ENCODE measurements around the gene GPX7. TPM values are rescaled to one million over a fixed set of nuclear protein-coding genes. Genes with fewer than 3 reads are reported as not detected.
A peak's percentile ranks its signal among the peaks of the same experiment; 100 is the strongest.

Gene GPX7
- total RNA-seq, 1 donor from 2014 or later: 20.9 TPM

GRCh38 chr1:52629667-52630066, 27.5 kb downstream of the GPX7 start:
- TF ChIP-seq CTCF (IDR thresholded peaks at IDR 0.05): no peak
- H3K4me3 Mint-ChIP-seq: no peak overlapping the region
- DNase-seq (no peak), ATAC-seq (ENCODE audit: low read depth) (no peak)
- no peaks in the 10 kb centered on the region for H3K27me3 Mint-ChIP-seq
- ChIA-PET CTCF (no interaction called here), POLR2A (interaction anchor here (0.6 kb wide), 1 partner anchor 59 kb away, joined by 3 read pairs; no protein-coding TSS in a partner anchor)
- peaks cover 76% of the 10 kb centered on the region for H3K4me1 Mint-ChIP-seq
- peaks cover 27% of the 10 kb centered on the region for H3K36me3 Mint-ChIP-seq (ENCODE audit: low read depth)
- H3K27ac Mint-ChIP-seq: no peak overlapping the region
- intact Hi-C loops (cut with micrococcal nuclease): loop anchor here (10.0 kb wide), 1 partner anchor 1125 kb away; no protein-coding TSS in a partner anchor
- no peaks in the 10 kb centered on the region for H3K9me3 Mint-ChIP-seq

DNA sequence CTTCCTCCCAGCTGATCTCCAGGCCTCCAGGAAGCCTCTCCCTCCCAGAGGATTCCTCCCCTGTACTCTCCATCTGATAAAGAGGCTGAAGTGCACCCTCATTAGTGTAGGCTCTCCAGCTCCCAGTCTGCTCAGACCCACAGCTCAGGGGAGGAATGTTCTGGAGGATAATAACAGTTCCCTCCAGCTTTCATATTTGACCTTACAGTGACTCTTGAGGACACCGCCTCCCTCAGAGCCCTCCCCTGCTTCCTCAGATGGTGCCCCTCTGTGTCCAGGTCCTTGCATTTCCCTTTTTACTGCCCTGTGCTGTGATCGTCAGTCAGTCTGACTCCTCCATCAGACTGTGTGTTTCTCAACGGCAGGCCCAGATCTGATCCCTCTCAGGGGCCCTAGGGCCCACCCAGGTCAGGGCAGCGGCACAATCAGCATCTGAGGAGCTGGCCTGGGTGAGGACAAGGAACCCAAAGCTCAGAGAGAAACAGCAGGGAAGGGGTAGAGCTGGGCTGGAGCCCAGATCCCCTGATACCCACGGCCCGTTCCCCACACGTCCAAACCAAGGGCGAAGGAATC, 29.7 kb downstream of the GPX7 start:
- Mint-ChIP-seq H3K9me3 (no peaks in the 10 kb centered on the region), H3K4me3 (peak overlapping the region; percentile 88), H3K36me3 (ENCODE audit: low read depth) (peaks cover 28% of the 10 kb centered on the region), H3K4me1 (peaks cover 81% of the 10 kb centered on the region), H3K27me3 (no peaks in the 10 kb centered on the region), H3K27ac (peak overlapping the region; percentile 91)
- CTCF ChIA-PET: interaction anchor here (1.2 to 4.8 kb wide), 5 partner anchors 15 to 123 kb away, joined by 3 to 23 read pairs (median 6); partner anchors contain the start of gene TUT4
- intact Hi-C loops (cut with micrococcal nuclease): loop anchor here (1.0 to 10.0 kb wide), 2 partner anchors 34 to 1127 kb away; no protein-coding TSS in a partner anchor
- POLR2A ChIA-PET: interaction anchor here (0.5 to 8.3 kb wide), 24 partner anchors 9 to 575 kb away, joined by 3 to 163 read pairs (median 8); partner anchors contain the start of genes BTF3L4, ORC1, PRPF38A and TUT4
- no peak for ATAC-seq (ENCODE audit: low read depth)
- peak; percentile 30 for DNase-seq
- TF ChIP-seq CTCF (IDR thresholded peaks at IDR 0.05): no peak

DNA sequence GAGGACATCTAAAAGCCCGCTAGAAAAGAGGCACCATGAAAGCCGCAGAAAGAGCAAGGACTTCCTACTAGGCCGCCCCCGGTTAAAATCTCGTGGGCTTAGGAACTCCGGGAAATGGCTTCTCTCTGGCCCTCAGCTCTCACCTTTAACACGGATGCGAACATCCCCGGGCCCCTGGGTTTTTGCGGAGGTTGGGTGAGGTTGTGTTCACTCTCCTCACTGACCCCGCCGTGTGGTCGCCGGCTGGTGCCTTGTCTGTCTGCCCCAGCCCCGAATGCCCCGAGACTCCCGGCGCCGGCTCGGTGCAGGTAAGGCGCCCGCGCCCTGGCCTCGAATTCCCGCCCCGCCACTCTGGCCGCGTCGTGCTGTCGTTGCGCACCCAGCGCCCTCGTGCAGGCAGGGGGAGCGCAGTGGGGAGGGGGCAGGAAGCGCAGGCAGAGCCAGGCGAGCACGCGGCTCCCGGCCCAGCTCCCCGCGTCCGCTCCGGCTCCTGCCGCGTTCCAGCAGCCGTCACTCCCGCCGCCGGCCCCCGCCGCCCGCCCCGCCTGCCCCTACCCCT, 30.6 kb downstream of the GPX7 start, which contains the start of gene SHISAL2A:
Gene SHISAL2A, plus strand, starts transcription at position 437 of the 559 bp plus-strand sequence. CDS start 326 bp downstream, outside the sequence.
- intact Hi-C loops (cut with micrococcal nuclease): loop anchor here (1.0 to 10.0 kb wide), 3 partner anchors 33 to 1128 kb away; no protein-coding TSS in a partner anchor
- H3K27me3 Mint-ChIP-seq: no peaks in the 10 kb centered on the region
- H3K4me1 Mint-ChIP-seq: peaks cover 81% of the 10 kb centered on the region
- CTCF ChIA-PET: interaction anchor here (1.0 to 4.8 kb wide), 8 partner anchors 9 to 124 kb away, joined by 3 to 23 read pairs (median 4); partner anchors contain the start of gene TUT4
- H3K27ac Mint-ChIP-seq: peak within 1 kb of the TSS; percentile 98
- peaks cover 27% of the 10 kb centered on the region for H3K36me3 Mint-ChIP-seq (ENCODE audit: low read depth)
- POLR2A ChIA-PET: interaction anchor here (0.6 to 8.3 kb wide), 31 partner anchors 8 to 576 kb away, joined by 3 to 163 read pairs (median 6); partner anchors contain the start of genes BTF3L4, COA7, ORC1 and PRPF38A
- H3K4me3 Mint-ChIP-seq: peak within 1 kb of the TSS; percentile 97
- DNase-seq (peak; percentile 66), ATAC-seq (ENCODE audit: low read depth) (peak; percentile 15)
- no peaks in the 10 kb centered on the region for H3K9me3 Mint-ChIP-seq
- TF ChIP-seq CTCF (IDR thresholded peaks at IDR 0.05): no peak

DNA sequence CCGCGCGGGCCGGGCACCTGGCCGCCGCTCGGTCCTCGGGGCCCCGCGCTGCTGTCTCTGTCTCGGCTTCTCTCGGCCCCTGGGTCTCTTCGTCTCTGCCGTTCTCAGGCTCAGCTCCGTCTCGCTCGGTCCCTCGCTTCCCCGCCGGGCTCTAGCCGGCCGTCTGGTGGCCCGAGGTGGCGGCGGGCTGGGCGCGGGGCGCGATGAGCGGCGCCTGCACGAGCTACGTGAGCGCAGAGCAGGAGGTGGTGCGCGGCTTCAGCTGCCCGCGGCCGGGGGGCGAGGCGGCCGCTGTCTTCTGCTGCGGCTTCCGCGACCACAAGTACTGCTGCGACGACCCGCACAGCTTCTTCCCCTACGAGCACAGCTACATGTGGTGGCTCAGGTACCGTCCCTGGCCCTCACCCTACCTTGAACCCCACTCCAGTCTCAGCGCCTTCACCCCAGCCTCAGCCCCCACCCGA, 31.2 kb downstream of the GPX7 start:
- CTCF ChIA-PET: interaction anchor here (1.0 to 4.8 kb wide), 7 partner anchors 9 to 80 kb away, joined by 3 to 23 read pairs (median 5); partner anchors contain the start of gene TUT4
- POLR2A ChIA-PET: interaction anchor here (0.5 to 8.3 kb wide), 29 partner anchors 8 to 267 kb away, joined by 3 to 163 read pairs (median 7); partner anchors contain the start of genes COA7, ORC1, PRPF38A and TUT4
- Mint-ChIP-seq H3K27me3 (no peaks in the 10 kb centered on the region), H3K4me3 (peak overlapping the region; percentile 97), H3K9me3 (no peaks in the 10 kb centered on the region), H3K36me3 (ENCODE audit: low read depth) (peaks cover 27% of the 10 kb centered on the region), H3K4me1 (peaks cover 83% of the 10 kb centered on the region), H3K27ac (peak overlapping the region; percentile 98)
- peak; percentile 54 for DNase-seq
- TF ChIP-seq CTCF (IDR thresholded peaks at IDR 0.05): no peak
- intact Hi-C loops (cut with micrococcal nuclease): loop anchor here (1.0 to 10.0 kb wide), 2 partner anchors 81 to 1129 kb away; no protein-coding TSS in a partner anchor
- ATAC-seq (ENCODE audit: low read depth): peak; percentile 1

Measured in activated B cell treated with CpG ODN at 0.5 μM for 24 hours (primary cell).